ENCODE results near the gene TUBD1.
A peak's percentile ranks its signal among the peaks of the same experiment; 100 is the strongest.
"Not testable (repeated sequence)": the region's sequence is repeated elsewhere in the genome, so short reads cannot be mapped to it uniquely, and the experiment has no call there.

Gene TUBD1, protein sequence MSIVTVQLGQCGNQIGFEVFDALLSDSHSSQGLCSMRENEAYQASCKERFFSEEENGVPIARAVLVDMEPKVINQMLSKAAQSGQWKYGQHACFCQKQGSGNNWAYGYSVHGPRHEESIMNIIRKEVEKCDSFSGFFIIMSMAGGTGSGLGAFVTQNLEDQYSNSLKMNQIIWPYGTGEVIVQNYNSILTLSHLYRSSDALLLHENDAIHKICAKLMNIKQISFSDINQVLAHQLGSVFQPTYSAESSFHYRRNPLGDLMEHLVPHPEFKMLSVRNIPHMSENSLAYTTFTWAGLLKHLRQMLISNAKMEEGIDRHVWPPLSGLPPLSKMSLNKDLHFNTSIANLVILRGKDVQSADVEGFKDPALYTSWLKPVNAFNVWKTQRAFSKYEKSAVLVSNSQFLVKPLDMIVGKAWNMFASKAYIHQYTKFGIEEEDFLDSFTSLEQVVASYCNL

DNA sequence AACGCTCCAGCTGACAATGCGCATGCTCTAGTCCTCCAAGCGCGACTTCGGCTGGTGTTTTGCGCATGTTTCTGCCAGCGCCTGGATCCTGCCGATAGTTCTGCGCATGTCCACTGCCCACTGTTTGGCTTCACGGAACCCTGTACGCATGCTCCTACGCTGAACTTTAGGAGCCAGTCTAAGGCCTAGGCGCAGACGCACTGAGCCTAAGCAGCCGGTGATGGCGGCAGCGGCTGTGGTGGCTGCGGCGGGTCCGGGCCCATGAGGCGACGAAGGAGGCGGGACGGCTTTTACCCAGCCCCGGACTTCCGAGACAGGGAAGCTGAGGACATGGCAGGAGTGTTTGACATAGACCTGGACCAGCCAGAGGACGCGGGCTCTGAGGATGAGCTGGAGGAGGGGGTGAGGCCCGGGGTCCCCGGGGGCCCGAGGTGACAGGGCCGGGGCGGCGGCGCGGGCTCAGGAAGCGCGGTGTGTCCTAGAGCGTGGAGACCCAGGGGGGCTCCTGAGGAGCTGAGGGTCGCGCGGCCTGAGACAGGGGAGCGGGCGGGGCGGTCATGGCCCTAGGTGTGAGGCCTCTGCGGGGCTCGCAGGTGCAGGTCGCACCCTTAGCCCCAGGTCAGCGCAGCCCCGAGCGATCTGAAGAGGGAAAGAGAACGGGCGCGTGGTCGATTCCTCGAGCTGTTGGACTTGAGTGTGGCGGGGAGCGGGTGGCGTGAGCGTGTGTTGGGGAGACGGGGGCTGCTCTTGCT lies at the start of gene TUBD1, which contains the start of gene RPS6KB1:
TUBD1 (minus strand) TSS at position 20 of the 752 bp plus-strand sequence. CDS start 1,941 bp downstream, outside the sequence.
RPS6KB1 (plus strand) TSS at position 198 of the 752 bp plus-strand sequence; CDS start at position 262, 64 bp downstream.
- peak; percentile 91 to 99 for DNase-seq (ENCODE audit: low read depth in 1 of 2, low spot score in 1 of 2)

DNA sequence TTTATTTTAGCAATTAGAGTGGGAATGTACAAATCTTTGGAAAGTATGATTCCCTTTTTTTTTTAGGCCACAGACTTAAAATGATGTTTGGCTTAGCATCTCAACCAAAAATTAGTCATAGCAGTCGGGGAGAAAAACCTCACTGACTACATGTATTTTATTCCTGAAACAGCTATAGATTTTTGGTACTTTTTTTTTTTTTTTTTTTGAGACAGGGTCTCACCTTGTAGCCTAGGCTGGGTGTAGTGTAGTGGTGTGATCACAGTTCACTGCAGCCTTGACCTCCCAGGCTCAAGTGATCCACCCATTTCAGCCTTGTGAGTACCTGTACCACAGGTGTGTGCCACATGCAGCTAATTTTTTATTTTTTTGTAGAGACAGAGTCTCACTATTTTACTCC lies 48.4 kb upstream of the TUBD1 start:
- DNase-seq (ENCODE audit: low read depth in 1 of 2, low spot score in 1 of 2), result no peak

DNA sequence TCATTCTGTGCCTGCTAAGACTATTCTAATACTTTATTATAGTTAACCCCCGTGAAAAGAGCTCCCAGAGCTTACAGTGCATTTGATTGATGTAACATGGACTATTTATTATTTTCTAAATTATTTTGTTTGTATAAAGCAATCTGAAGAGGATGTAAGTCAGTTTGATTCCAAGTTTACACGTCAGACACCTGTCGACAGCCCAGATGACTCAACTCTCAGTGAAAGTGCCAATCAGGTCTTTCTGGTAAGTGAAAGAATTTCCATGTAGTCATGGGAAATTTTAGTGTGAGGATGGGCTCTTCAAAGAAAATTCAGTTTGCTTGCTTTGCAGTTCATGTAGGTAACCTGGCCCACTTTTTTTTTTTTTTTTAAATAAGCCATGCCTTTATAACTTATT lies 48.0 kb upstream of the TUBD1 start:
- DNase-seq (ENCODE audit: low read depth in 1 of 2, low spot score in 1 of 2), result peak in 1 of 2 donors; percentile 54

DNA sequence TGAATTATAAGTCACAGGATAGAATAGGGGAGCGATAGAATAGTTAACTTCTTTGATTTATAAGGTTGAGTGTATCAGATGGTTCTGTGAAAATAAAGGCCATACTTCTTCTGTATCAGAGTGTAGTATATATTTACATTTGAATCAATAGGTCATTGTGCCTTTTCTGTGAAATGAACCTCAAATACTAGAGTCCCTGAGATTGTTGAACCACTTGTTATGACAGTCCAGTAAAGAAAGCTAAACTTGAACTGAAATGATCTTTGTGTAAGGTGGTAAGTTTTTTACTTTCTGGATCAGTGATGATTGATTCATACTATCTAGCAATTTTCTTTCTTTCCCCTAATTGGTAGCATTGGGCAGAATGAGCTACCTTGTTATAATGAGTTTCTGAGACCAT lies 40.6 kb upstream of the TUBD1 start:
- not testable (repeated sequence) for DNase-seq (ENCODE audit: low read depth in 1 of 2, low spot score in 1 of 2)

DNA sequence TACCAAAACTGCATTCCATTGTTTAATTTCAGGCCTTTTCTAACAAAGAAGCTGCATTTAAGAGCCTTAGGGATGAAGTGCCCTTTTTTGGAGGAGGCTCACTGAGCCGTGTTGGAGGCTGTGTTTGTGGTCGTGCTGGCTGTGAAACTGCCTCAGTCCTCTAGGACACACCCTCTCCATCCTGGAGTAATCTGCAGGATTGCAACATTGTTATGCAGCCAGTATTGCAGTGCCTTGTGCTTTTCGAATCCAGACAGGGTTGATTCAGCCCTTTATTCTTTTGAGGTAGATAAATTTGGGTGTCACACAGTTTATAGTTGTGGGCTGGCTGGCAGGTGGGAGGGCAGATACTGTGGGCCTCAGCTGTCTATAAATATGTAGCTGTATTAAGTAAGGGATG lies 38.0 kb upstream of the TUBD1 start:
- not testable (repeated sequence) for DNase-seq (ENCODE audit: low read depth in 1 of 2, low spot score in 1 of 2)

DNA sequence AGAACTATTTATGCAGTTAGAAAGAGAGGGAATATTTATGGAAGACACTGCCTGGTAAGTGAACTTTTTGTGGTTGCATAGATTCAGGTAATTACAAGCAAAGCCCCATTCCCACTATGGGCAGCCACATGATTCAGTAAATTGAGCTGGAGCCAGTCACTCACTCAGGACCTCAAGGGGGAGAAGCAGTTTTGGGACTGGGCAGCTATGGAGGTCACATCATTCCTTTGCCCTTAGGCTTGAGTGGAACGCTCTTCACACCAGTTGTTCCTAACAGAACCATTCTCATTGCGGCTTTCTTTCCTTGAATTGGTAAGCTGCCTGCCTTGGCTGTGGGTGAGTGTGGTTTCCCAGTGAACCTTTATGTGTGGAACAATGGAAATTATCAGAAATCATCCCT lies 37.4 kb upstream of the TUBD1 start:
- not testable (repeated sequence) for DNase-seq (ENCODE audit: low read depth in 1 of 2, low spot score in 1 of 2)

DNA sequence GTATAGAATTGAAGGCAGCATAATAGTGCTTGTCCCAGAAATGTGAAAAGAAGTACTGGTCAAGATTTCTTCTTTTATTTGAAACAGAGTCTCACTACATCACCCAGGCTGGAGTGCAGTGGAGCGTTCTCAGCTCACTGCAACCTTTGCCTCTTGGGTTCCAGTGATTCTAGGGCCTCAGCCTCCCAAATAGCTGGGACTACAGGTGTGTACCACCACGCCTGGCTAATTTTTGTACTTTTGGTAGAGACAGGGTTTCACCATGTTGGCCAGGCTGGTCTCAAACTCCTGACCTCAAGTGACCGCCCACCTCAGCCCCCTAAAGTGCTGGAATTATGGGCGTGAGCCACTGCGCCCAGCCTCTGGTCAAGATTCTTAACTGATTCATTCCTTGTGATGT lies 27.9 kb upstream of the TUBD1 start:
- not testable (repeated sequence) for DNase-seq (ENCODE audit: low read depth in 1 of 2, low spot score in 1 of 2)

DNA sequence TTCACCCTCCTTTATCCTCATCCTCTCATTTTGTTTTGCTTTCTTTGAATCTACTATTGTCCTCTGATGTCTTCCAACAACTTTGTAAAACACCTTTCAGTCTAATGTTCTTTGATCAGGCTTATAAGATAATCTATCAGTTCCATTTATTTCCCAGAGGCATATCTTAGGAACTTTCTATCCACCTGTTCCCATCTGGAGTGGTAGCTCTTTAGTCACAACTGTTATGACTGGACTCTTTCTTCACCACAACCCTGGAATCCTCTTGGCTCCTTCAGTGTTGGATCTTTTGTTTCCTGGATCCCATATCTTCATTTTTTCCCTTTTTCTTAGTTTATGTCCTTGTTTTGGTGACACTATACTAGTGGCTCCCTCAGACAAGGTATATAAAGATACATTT lies 23.7 kb upstream of the TUBD1 start:
- DNase-seq (ENCODE audit: low read depth in 1 of 2, low spot score in 1 of 2), result no peak

DNA sequence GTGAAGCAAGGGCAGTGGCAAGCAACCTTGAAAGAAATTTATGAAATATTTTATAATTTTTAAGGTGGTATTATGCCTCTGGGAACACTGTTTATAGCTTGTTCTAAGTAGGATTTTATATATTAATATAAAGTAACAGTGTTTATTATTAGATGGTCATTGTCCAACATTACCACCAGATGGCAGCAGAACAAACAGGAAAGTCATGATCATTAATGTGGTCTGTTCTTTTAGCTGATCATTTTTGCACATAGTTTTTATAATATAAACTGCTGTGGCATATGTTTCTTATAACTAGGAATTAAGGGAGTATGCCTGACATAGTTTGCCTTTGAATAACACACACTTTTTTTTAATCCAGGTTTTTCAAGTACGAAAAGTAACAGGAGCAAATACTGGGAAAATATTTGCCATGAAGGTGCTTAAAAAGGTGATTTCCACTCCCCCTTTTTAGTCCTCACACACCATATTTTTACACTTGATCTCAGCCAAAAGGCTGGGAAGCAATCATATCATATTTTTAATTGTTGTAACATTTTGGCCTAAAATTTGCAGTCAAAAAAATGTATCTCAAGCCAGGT lies 21.6 kb upstream of the TUBD1 start:
- peak in 1 of 2 donors; percentile 30 for DNase-seq (ENCODE audit: low read depth in 1 of 2, low spot score in 1 of 2)

DNA sequence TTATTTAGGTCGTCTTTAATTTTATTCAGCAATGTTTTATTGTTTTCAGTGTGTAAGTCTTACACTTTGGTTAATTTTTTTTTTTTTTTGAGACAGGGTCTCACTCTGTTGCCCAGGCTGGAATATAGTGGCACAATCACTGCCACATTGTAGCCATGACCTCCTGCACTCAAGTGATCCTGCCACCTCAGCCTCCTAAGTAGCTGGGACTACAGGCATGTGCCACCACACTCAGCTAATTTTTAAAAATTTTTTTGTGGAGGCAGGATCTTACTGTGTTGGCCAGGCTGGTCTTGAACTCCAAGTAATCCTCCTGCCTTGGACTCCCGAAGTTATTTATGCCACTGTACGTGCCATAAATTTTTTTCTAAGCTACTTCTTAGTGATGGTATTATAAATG lies 14.7 kb upstream of the TUBD1 start:
- no peak for DNase-seq (ENCODE audit: low read depth in 1 of 2, low spot score in 1 of 2)

DNA sequence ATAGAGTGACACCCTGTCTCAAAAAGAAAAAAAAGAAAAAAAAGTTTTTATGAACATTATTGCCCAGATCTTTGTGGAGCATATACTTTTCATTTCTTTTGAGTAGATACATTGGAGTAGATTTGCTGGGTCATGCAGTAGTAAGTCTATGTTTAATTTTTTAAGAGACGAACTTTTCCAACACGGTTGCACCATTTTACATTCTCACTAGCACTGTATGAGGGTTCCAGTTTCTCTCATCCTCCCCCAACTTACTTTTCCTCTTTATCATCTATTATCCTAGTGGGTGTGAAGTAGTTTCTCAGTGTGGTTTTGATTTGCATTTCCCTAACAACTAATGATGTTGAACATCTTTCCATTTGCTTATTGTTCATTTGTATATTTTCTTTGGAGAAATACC lies 10.7 kb upstream of the TUBD1 start:
- DNase-seq (ENCODE audit: low read depth in 1 of 2, low spot score in 1 of 2), result no peak

DNA sequence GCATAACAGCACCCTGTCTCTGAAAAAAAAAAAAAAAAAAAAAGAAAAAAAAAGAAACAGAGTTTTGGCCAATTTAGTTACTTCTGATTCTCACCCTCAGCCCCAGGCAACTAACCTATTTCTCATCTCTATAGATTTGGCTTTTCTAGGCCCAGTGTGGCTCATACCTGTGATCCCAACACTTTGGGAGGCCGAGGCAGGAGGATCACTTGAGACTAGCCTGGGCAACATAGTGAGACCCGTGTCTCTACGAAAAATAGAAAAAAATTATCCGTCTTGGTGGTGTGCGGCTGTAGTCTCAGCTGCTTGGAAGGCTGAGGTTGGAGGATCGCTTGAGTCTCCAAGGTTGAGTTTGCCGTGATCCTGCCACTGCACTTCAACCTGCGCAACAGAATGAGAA lies 8.9 kb upstream of the TUBD1 start:
- no peak for DNase-seq (ENCODE audit: low read depth in 1 of 2, low spot score in 1 of 2)

DNA sequence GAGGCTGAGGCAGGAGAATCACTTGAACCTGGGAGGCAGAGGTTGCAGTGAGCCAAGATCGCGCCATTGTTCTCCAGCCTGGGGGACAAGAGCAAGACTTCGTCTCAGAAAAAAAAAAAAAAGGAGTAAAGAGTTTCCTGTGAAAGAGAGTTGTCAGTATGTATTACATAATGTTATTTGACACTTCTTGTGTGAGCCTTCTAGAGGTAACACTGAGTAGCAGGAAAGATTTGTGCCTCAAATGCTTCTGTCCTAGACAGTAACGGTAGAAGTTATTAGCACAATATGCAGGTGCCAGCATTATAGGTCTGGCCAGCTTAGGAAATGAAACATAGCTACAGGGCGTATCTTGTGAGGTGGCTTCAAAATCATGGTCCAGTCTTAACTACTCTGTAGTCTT lies 6.4 kb upstream of the TUBD1 start:
- no peak for DNase-seq (ENCODE audit: low read depth in 1 of 2, low spot score in 1 of 2)

DNA sequence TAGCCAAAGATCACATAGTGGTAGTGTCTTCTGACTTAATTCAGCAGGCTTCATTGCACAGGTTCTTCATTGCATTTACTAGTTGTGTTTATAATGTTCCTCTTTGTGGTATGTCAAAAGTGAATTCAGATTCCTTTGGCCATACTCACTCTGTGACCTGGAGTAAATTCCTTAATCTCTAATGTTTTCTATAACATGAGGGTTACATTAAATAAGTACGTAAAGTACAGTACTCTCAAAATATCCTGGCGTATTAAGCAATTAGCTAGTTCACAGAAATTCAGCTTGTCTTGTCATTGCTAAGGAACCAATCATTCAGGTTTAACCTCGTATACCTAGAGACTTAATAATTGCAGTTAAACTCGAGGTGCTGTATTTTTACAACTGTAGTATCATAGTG lies 4.3 kb upstream of the TUBD1 start:
- no peak for DNase-seq (ENCODE audit: low read depth in 1 of 2, low spot score in 1 of 2)

DNA sequence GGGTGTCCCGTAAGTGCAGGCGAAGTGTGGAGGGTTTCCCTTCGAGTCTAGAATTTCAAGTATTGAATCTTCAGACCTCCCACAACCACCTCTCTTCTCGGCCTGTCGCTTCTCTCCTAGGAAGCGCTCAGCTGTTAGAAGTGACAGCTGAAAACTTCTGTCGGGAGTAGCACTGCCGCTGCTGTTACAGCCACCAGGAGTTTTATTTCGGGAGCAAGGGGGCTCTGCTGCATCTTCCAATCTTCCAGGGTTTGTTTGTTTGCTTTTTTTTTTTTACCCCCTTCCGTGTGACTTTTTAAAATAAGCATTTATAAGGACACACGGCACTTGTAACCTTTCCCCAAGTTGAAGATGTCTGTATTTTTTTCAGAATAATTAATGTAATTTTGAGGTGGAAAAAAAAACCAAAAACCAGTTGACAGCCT lies 945 bp upstream of the TUBD1 start:
- peak in 1 of 2 donors; percentile 7 for DNase-seq (ENCODE audit: low read depth in 1 of 2, low spot score in 1 of 2)

DNA sequence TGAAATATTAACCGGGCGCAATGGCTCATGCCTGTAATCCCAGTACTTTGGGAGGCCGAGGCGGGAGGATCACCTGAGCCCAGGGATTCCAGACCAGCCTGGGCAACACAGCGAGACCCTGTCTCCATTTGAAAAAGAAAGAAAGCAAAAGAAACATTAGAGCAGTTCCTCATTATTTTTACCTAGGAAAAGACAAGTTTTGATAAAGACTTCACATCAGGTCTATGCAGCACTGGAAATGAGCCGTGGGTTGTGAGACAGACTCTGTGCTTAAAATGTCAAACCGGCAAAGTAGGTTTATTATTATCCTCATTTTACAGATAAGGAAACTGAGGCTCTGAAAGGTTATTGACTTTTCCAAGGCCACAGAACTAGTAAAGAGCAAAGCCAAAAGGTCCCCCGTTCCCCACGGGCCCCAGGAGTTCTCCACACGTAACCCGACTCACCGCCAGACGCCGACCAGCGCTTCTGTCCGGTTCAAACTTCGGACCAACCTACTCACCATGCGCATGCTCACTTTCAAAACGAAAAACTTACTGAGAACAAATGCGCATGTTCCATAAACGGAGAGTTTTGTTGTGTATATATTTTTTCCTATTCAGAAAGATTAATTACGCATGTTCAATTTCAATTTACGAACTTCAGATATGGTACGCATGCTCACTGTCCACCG lies 356 bp downstream of the TUBD1 start:
- no peak for DNase-seq (ENCODE audit: low read depth in 1 of 2, low spot score in 1 of 2)

DNA sequence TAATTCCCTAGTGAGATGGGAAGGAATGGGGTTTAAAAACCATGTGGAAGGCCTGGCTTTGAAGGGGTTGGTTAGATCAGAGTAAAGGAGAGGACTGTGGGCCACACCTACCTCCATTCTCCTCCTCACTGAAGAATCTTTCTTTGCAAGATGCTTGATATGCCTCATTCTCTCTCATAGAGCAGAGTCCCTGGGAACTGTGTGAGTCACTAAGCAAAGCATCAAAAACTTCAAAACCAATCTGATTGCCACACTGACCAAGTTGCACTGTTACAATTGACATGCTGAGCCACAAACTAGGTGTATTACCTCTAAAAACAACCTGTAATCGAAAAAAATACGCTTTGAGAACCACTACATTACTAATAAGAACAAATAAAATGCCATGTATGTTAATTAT lies 2.0 kb downstream of the TUBD1 start:
- DNase-seq (ENCODE audit: low read depth in 1 of 2, low spot score in 1 of 2), result no peak

DNA sequence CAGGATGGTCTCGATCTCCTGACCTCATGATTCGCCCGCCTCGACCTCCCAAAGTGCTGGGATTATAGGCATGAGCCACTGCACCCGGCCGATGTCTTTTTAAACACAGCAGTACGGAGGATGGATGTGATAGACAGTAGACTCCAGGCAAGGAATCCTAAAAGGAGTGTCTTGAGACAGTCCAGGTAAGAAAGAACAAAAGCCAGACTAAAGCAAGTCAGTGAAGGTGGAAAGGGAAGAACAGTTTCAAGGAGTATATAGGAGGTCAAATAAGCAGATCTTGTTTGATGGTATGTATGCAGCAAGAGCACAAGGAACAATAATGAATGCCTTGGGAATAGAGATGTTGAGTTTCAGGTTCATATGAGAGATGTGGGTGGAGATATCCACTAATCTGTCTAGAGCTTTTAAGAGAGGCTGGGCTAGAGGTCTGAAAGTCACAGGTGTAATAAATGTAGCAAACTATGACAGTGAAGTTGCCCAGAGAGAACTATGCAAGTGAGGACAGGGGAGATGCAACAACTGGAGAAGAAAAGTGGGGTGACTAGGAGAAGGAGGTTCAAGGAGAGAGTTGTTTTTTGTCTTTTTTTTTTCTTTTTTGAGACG lies 4.5 kb downstream of the TUBD1 start:
- DNase-seq (ENCODE audit: low read depth in 1 of 2, low spot score in 1 of 2), result no peak

DNA sequence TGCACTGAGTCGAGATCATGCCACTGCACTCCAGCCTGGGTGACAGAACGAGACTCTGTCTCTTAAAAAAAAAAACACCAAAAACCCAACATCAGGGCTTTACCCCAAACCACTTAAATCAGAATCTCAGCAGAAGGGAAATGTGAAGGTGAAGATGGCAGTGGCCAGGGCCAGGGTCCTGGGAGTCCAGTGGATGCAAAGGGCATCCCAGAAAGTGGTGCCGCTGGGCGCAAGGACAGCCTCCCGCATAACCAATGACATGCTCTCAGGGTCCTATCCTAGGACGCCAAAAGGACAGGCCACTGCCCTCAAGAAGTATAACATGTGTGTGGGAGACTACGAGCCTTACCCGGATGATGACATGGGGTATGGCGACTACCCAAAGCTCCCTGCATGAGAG lies 7.9 kb downstream of the TUBD1 start:
- DNase-seq (ENCODE audit: low read depth in 1 of 2, low spot score in 1 of 2), result no peak

DNA sequence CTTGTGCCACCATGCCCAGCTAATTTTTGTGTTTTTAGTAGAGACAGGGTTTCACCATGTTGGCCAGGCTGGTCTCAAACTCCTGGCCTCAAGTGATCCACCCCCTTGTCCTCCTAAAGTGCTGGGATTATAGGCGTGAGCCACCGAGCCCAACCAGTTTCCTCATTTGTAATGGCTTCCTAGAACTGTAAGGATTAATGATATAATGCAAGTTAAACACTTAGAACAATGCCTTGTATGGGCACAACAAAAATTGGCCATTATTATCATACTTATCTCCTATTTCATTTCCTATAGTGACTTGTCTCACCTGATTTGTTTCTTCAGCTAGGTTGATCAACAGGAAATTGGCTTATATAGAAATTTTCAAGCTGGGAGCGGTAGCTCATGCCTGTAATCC lies 14.1 kb downstream of the TUBD1 start:
- DNase-seq (ENCODE audit: low read depth in 1 of 2, low spot score in 1 of 2), result no peak

DNA sequence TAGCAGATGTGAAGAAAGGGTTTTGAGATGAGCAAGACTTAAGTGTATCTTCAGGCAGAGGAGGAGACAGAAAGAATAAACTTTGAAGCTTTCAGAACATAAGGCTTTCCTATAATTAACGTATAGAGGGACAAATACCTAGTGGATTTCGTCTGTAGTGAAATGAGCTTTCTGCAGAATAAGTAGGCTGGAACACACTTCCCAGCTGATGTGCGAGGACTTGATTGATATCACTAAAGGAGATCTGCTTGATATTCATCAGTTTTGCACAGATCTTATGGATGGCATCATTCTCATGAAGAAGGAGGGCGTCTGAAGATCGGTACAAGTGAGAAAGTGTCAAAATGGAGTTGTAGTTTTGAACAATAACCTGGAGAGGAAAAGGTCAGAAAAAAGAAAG lies 14.8 kb downstream of the TUBD1 start:
- DNase-seq (ENCODE audit: low read depth in 1 of 2, low spot score in 1 of 2), result no peak
